Measurements from ENCODE around the gene MRTO4. TPM values are rescaled to one million over a fixed set of nuclear protein-coding genes. Genes with fewer than 3 reads are reported as not detected.

Gene MRTO4
- total and polyA plus RNA-seq, 10 of the 15 experiments (the other 5 are each of a cell fraction or from before 2014, with no cell fraction given) = 43.5 to 99.5 (median 69.7) TPM

GRCh38 chr1:19229229-19229628, 22.4 kb upstream of the MRTO4 start (continued):
- TF ChIP-seq ZNF274 (IDR thresholded peaks at IDR 0.05; ENCODE audit: insufficient read depth, insufficient read length) = no peak
- no peak for TF ChIP-seq ZSCAN29 (IDR thresholded peaks at IDR 0.05)
- TF ChIP-seq CBX3 (IDR thresholded peaks at IDR 0.05; ENCODE audit: borderline replicate concordance, low read depth) = no peak
- TF ChIP-seq STAT1 (conservative IDR thresholded peaks at IDR 0.05) = no peak
- TF ChIP-seq NFXL1 (IDR thresholded peaks at IDR 0.05; ENCODE audit: borderline replicate concordance) = no peak

- peaks cover 18 to 35% of the 10 kb centered on the region in 2 experiments for H3K36me3 ChIP-seq (ENCODE audit: control insufficient read depth in 2 of 2, insufficient read depth in 2 of 2, low read length in 1 of 2)
- no peak overlapping the region for H3K27ac ChIP-seq (ENCODE audit: control insufficient read depth, insufficient read depth)
- H3K79me2 ChIP-seq (ENCODE audit: control insufficient read depth, insufficient read depth, low read length) = no peaks in the 10 kb centered on the region
- POLR2A ChIA-PET = interaction anchor here (0.5 kb wide), 1 partner anchor 369 kb away, joined by 3 read pairs; no protein-coding TSS in a partner anchor
- FAIRE-seq (no peak), ATAC-seq (no peak), DNase-seq (ENCODE audit: low read depth, low spot score) (no peak)
- no peaks in the 10 kb centered on the region for H3K9me3 ChIP-seq (replicated peaks; ENCODE audit: control insufficient read depth, insufficient read depth, low read length)
- H4K20me1 ChIP-seq (ENCODE audit: control insufficient read depth, insufficient read depth) = no peaks in the 10 kb centered on the region
- BruUV-seq (replicated peaks) = no TSS peak
- H3K4me1 ChIP-seq (ENCODE audit: control insufficient read depth, insufficient read depth, low read length) = no peaks in the 10 kb centered on the region
- H3K9ac ChIP-seq (ENCODE audit: control insufficient read depth, insufficient read depth, low read length) = no peak overlapping the region
- H3K27me3 ChIP-seq (replicated peaks in 1 of 2; ENCODE audit: control insufficient read depth in 2 of 2, insufficient read depth in 2 of 2, low read length in 1 of 2) = no peaks in the 10 kb centered on the region
- H3K4me2 ChIP-seq (ENCODE audit: control insufficient read depth, insufficient read depth) = no peak overlapping the region
- SMC1A ChIA-PET (ENCODE audit: uncharacterized antibody, unreplicated experiment) = no interaction called here
- RAD21 ChIA-PET (ENCODE audit: unreplicated experiment) = no interaction called here
- CTCF ChIA-PET = no interaction called here
- H2AFZ ChIP-seq (ENCODE audit: control insufficient read depth, low read depth, low read length) = no peak overlapping the region
- H3K4me3 ChIP-seq = no peak overlapping the region
- in situ Hi-C loops (cut with MboI) = no loop called here
- intact Hi-C loops (cut with micrococcal nuclease; ENCODE audit: unreplicated experiment) = no loop called here
- WGBS (ENCODE audit: insufficient coverage, insufficient replicate concordance, low lambda C conversion rate, missing lambda C conversion rate) = 95% methylated on average over 6 of the region's 6 CpGs
- TF ChIP-seq MEF2A (IDR thresholded peaks at IDR 0.05; ENCODE audit: insufficient read depth, low read depth, low read length) = no peak
- TF ChIP-seq RFX5 (IDR thresholded peaks at IDR 0.05; ENCODE audit: low read depth, low read length) = no peak
- no peak for TF ChIP-seq RAD51 (IDR thresholded peaks at IDR 0.05)
- TF ChIP-seq IKZF2 (IDR thresholded peaks at IDR 0.05) = no peak
- no peak for TF ChIP-seq CBX5 (IDR thresholded peaks at IDR 0.05; ENCODE audit: low read depth)
- no peak for TF ChIP-seq BCLAF1 (IDR thresholded peaks at IDR 0.05)
- TF ChIP-seq ZNF207 (IDR thresholded peaks at IDR 0.05; ENCODE audit: borderline replicate concordance) = no peak
- TF ChIP-seq PAX5 (IDR thresholded peaks at IDR 0.05; ENCODE audit: borderline replicate concordance, low read depth, low read length) = no peak
- TF ChIP-seq PBX3 (IDR thresholded peaks at IDR 0.05; ENCODE audit: insufficient replicate concordance, low read depth, low read length) = no peak
- TF ChIP-seq KAT2A (conservative IDR thresholded peaks at IDR 0.05; ENCODE audit: control insufficient read depth, low read depth, low read length) = no peak
- TF ChIP-seq NFYB (IDR thresholded peaks at IDR 0.05; ENCODE audit: insufficient read depth, low read depth, low read length) = no peak
- TF ChIP-seq BRCA1 (IDR thresholded peaks at IDR 0.05; ENCODE audit: low read depth, low read length) = no peak
- no peak for TF ChIP-seq ZSCAN29 (IDR thresholded peaks at IDR 0.05)
- TF ChIP-seq TBL1XR1 (IDR thresholded peaks at IDR 0.05; ENCODE audit: low read depth, low read length) = no peak
- TF ChIP-seq CREM (IDR thresholded peaks at IDR 0.05; ENCODE audit: low read depth) = no peak
Measured at GRCh38 chr1:19229828-19230325, 21.7 kb upstream of the MRTO4 start.

All from GM12878 (cell line).